Ascending aorta (tissue), 2 donors: ENCODE data around the gene ITPA. TPM values are rescaled to one million over a fixed set of nuclear protein-coding genes. Genes with fewer than 3 reads are reported as not detected.

Experiments
- DNase-seq, 2 donors: peaks; one replicate each; pipeline ENCODE4 v3.0.0-alpha.2; 2019; ENCODE audit warnings: low spot score in 2 of 2
- H3K27ac ChIP-seq, 2 donors: fragments of 200-600 bp; sonication (generic); one replicate each; pipeline ENCODE4 v1.5.1; 2016 to 2017; ENCODE audit warnings: mild to moderate bottlenecking in 1 of 2
- H3K27me3 ChIP-seq: fragments of 200-600 bp; sonication (generic); one replicate; pipeline ENCODE4 v1.5.1; 2017
- H3K36me3 ChIP-seq, 2 donors: fragments of 200-600 bp; sonication (generic); one replicate each; pipeline ENCODE4 v1.5.1; 2016
- H3K4me1 ChIP-seq, 2 donors: fragments of 200-600 bp; sonication (generic); one replicate each; pipeline ENCODE4 v1.5.1; 2016 to 2017; ENCODE audit warnings: mild to moderate bottlenecking in 1 of 2
- H3K4me3 ChIP-seq, 2 donors: fragments of 200-600 bp; sonication (generic); one replicate each; pipeline ENCODE4 v1.5.1; 2016 to 2017; ENCODE audit warnings: mild to moderate bottlenecking in 1 of 2
- H3K9me3 ChIP-seq, 2 donors: fragments of 200-600 bp; sonication (generic); one replicate each; pipeline ENCODE4 v1.5.1; 2016
- CTCF ChIP-seq, 3 experiments: fragments of 200-600 bp in 2 of 3; fragments of 450-650 bp in 1 of 3; sonication (generic) in 2 of 3; IDR thresholded peaks; one replicate each; pipeline ENCODE4 v1.5.1; 2016 to 2019; ENCODE audit warnings: antibody characterized with exemption in 3 of 3, mild to moderate bottlenecking in 1 of 3, moderate library complexity in 1 of 3
- intact Hi-C: fragments of 100-400 bp; cut with DNase I; formaldehyde crosslinking; loops from one replicate; pipeline ENCODE4 v1.15.1; 2023
- total RNA-seq: library from RNA; depleted of rRNA; stranded (reverse); fragments of >200 nt; gene quantifications from one replicate; pipeline ENCODE4 v1.1.0, GENCODE V29; 2016

Gene ITPA
- total RNA-seq, 1 donor from 2014 or later = 111 TPM

- Histone ChIP-seq H3K4me3 (no peak overlapping the region), H3K27me3 (no peaks in the 10 kb centered on the region), H3K36me3 (peaks cover 32 to 50% of the 10 kb centered on the region in 2 donors), H3K9me3 (no peaks in the 10 kb centered on the region), H3K4me1 (no peaks in the 10 kb centered on the region), H3K27ac (no peak overlapping the region)
- intact Hi-C loops = no loop called here
- no peak for TF ChIP-seq CTCF (IDR thresholded peaks at IDR 0.05)
- no peak for DNase-seq
These were observed 20.4 kb upstream of the ITPA start for GRCh38 chr20:3188823-3189413.

- Histone ChIP-seq H3K4me3 (no peak overlapping the region), H3K27me3 (no peaks in the 10 kb centered on the region), H3K36me3 (peaks cover 39 to 58% of the 10 kb centered on the region in 2 donors), H3K27ac (no peak overlapping the region), H3K4me1 (no peaks in the 10 kb centered on the region), H3K9me3 (no peaks in the 10 kb centered on the region)
- intact Hi-C loops = no loop called here
- no peak for TF ChIP-seq CTCF (IDR thresholded peaks at IDR 0.05)
- DNase-seq = no peak
These were observed 19.7 kb upstream of the ITPA start for GRCh38 chr20:3189561-3190131.

GRCh38 chr20:3190681-3191111 lies 18.6 kb upstream of the ITPA start:
- intact Hi-C loops = no loop called here
- peaks cover 48 to 65% of the 10 kb centered on the region in 2 donors for H3K36me3 ChIP-seq
- TF ChIP-seq CTCF (IDR thresholded peaks at IDR 0.05) = no peak

GRCh38 chr20:3192226-3193015 lies 16.9 kb upstream of the ITPA start:
- Histone ChIP-seq H3K27me3 (no peaks in the 10 kb centered on the region), H3K4me1 (no peaks in the 10 kb centered on the region), H3K9me3 (no peaks in the 10 kb centered on the region), H3K36me3 (peaks cover 56 to 82% of the 10 kb centered on the region in 2 donors), H3K27ac (no peak overlapping the region), H3K4me3 (no peak overlapping the region)
- DNase-seq = no peak
- intact Hi-C loops = no loop called here
- no peak for TF ChIP-seq CTCF (IDR thresholded peaks at IDR 0.05)

More at GRCh38 chr20:3190681-3191111, 18.6 kb upstream of the ITPA start:
- Histone ChIP-seq H3K9me3 (no peaks in the 10 kb centered on the region), H3K4me1 (no peaks in the 10 kb centered on the region), H3K27ac (no peak overlapping the region), H3K4me3 (no peak overlapping the region), H3K27me3 (no peaks in the 10 kb centered on the region)
- DNase-seq = no peak

GRCh38 chr20:3193806-3194616 lies 15.3 kb upstream of the ITPA start:
- DNase-seq = no peak
- H3K27ac ChIP-seq = no peak overlapping the region
- H3K4me1 ChIP-seq = no peaks in the 10 kb centered on the region
- H3K9me3 ChIP-seq = no peaks in the 10 kb centered on the region
- peaks cover 69 to 94% of the 10 kb centered on the region in 2 donors for H3K36me3 ChIP-seq
- no peaks in the 10 kb centered on the region for H3K27me3 ChIP-seq
- intact Hi-C loops = no loop called here
- no peak overlapping the region for H3K4me3 ChIP-seq
- TF ChIP-seq CTCF (IDR thresholded peaks at IDR 0.05) = no peak
